GM12891 (cell line): ENCODE results near the gene TNPO3.

Experiments used
- POLR2A ChIP-seq: IDR thresholded peaks from 2 replicates; pipeline ENCODE4 v1.6.1; 2011; ENCODE audit warnings: low read depth, low read length, control low read depth
- POLR2AphosphoS5 ChIP-seq: IDR thresholded peaks from 2 replicates; pipeline ENCODE4 v1.6.1; 2011; ENCODE audit warnings: low read depth, low read length, control low read depth
- POU2F2 ChIP-seq: IDR thresholded peaks from 2 replicates; pipeline ENCODE4 v1.6.1; 2011; ENCODE audit warnings: low read depth, mild to moderate bottlenecking, control low read depth, low read length, moderate library complexity
- SPI1 ChIP-seq: IDR thresholded peaks from 2 replicates; pipeline ENCODE4 v1.6.1; 2011; ENCODE audit warnings: low read depth, low read length, control low read depth
- TAF1 ChIP-seq: IDR thresholded peaks from 2 replicates; pipeline ENCODE4 v1.6.1; 2011; ENCODE audit warnings: low read depth, low read length, control low read depth

DNA sequence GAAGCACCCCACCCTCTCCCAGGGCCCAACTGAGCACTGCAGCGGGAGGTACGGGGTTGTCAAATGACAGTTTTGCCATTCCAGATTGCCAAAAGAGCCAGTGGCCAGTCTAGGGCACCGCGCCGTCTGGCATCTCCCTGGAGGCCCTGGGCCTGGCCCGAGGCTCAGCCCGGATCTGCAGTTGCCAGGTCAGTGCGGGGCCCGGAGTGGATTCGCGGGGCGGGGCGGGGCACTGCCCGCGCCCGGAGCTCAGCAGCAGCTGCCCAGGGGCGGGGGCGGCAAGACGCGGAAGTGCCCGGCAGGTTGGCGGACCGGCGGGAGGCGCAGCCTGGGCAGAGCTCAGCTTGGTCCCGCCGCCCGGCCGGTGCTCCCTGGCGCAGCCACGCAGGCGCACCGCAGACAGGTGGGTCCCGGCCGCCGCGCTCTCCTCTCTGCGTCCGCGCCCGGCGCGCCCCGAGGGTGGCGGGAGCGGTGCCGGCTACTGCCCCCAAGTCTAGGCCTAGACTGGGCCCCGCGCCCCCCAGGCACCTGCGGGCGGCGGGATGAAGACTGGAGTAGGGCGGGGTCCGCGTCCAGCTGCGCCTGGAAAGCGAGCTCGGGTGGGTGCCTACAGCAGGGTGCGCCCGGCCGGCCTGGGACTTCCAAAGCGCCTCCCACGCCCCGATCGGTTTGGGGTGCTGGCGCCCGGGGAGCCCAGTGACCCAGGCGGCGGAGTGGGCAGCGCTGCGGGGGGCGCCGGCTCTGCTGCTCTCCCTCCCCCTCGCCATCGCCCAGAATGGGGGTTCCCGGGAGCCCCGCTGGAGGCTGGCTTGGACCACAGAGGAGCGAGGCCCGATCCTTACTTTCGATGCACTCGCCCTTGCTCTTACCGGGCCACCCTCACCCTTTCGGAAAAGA, 117.0 kb downstream of the TNPO3 start, which contains the start of gene IRF5:
- peak; percentile 81 for TF ChIP-seq POLR2AphosphoS5
- TF ChIP-seq SPI1, result 0 out of 2 replicates have a peak, but pooled peaks have one; percentile 23
- TF ChIP-seq POLR2A, result no peak; the same call in none of the 2 replicates
- TF ChIP-seq TAF1, result 0 out of 2 replicates have a peak, but pooled peaks have one; percentile 64
- no peak for TF ChIP-seq POU2F2
